ENCODE results near the gene NAT9. TPM values are rescaled to one million over a fixed set of nuclear protein-coding genes. Genes with fewer than 3 reads are reported as not detected.

The NAT9 gene
- total RNA-seq, 2 donors from 2014 or later = 42.9 to 60.7 TPM

DNA sequence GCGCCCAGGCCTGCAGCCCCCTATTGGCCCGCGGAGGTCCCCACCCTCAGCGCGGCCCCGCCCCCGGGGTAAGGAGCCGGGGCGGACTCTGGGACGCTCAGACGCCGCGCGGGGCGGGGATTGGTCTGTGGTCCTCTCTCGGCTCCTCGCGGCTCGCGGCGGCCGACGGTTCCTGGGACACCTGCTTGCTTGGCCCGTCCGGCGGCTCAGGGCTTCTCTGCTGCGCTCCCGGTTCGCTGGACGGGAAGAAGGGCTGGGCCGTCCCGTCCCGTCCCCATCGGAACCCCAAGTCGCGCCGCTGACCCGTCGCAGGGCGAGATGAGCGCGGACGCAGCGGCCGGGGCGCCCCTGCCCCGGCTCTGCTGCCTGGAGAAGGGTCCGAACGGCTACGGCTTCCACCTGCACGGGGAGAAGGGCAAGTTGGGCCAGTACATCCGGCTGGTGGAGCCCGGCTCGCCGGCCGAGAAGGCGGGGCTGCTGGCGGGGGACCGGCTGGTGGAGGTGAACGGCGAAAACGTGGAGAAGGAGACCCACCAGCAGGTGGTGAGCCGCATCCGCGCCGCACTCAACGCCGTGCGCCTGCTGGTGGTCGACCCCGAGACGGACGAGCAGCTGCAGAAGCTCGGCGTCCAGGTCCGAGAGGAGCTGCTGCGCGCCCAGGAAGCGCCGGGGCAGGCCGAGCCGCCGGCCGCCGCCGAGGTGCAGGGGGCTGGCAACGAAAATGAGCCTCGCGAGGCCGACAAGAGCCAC, 27.4 kb downstream of the NAT9 start, which contains the start of gene NHERF1:
Gene NHERF1, plus strand, starts transcription at position 100 of the 750 bp plus-strand sequence. Its CDS starts 219 bp downstream, at position 319.
- peaks cover 7% of the 10 kb centered on the region for H3K36me3 Mint-ChIP-seq
- H3K27me3 Mint-ChIP-seq = no peaks in the 10 kb centered on the region
- H3K9me3 Mint-ChIP-seq = no peaks in the 10 kb centered on the region
- H3K4me1 Mint-ChIP-seq (ENCODE audit: low read depth in 2 of 2) = peaks cover 57% of the 10 kb centered on the region in 2 donors
- ATAC-seq = peak; percentile 92 to 94
- peak; percentile 98 for DNase-seq (ENCODE audit: low spot score)
- peak within 1 kb of the TSS; percentile 98 to 99 for H3K27ac Mint-ChIP-seq
- H3K4me3 Mint-ChIP-seq = peak within 1 kb of the TSS; percentile 99

- Mint-ChIP-seq H3K9me3 (no peaks in the 10 kb centered on the region), H3K27ac (peak overlapping the region in 1 of 2 donors; percentile 21), H3K36me3 (peaks cover 7% of the 10 kb centered on the region), H3K27me3 (no peaks in the 10 kb centered on the region), H3K4me3 (peak overlapping the region; percentile 68), H3K4me1 (ENCODE audit: low read depth in 2 of 2) (peaks cover 57 to 60% of the 10 kb centered on the region in 2 donors)
- DNase-seq (ENCODE audit: low spot score) (no peak), ATAC-seq (no peak)
Measured at GRCh38 chr17:74748279-74748528, 27.9 kb downstream of the NAT9 start.

DNA sequence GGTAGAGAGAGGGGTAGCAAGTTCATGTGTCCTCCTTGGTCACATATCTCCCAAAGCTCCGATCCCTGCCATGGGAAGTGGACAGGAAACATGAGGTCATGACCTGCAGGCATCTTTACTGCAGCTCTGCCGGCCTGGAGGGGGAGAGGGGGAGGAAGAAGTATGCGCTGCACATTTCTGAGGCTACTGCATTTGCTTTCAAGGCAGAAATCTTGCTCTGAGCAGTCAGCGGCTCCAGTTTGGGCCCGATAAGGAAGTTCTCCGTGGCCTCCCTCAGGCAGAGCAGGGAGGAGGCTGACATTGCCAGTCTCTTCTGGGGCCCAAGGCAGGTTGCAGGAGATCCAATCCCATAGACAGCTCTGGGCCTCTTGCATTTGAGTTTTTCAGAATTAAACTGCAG, 29.2 kb downstream of the NAT9 start:
- H3K36me3 Mint-ChIP-seq = no peaks in the 10 kb centered on the region
- no peak for ATAC-seq
- H3K27ac Mint-ChIP-seq = peak overlapping the region in 1 of 2 donors; percentile 47
- H3K4me1 Mint-ChIP-seq (ENCODE audit: low read depth in 2 of 2) = peaks cover 57 to 61% of the 10 kb centered on the region in 2 donors
- no peaks in the 10 kb centered on the region for H3K27me3 Mint-ChIP-seq
- no peak for DNase-seq (ENCODE audit: low spot score)
- H3K9me3 Mint-ChIP-seq = no peaks in the 10 kb centered on the region
- H3K4me3 Mint-ChIP-seq = peak overlapping the region; percentile 30

GRCh38 chr17:74746376-74746775, 29.8 kb downstream of the NAT9 start:
- DNase-seq (ENCODE audit: low spot score) = no peak
- Mint-ChIP-seq H3K27ac (peak overlapping the region in 1 of 2 donors; percentile 47), H3K4me3 (peak overlapping the region; percentile 30), H3K9me3 (no peaks in the 10 kb centered on the region), H3K4me1 (ENCODE audit: low read depth in 2 of 2) (peaks cover 57 to 62% of the 10 kb centered on the region in 2 donors), H3K27me3 (no peaks in the 10 kb centered on the region), H3K36me3 (no peaks in the 10 kb centered on the region)
- ATAC-seq = no peak

DNA sequence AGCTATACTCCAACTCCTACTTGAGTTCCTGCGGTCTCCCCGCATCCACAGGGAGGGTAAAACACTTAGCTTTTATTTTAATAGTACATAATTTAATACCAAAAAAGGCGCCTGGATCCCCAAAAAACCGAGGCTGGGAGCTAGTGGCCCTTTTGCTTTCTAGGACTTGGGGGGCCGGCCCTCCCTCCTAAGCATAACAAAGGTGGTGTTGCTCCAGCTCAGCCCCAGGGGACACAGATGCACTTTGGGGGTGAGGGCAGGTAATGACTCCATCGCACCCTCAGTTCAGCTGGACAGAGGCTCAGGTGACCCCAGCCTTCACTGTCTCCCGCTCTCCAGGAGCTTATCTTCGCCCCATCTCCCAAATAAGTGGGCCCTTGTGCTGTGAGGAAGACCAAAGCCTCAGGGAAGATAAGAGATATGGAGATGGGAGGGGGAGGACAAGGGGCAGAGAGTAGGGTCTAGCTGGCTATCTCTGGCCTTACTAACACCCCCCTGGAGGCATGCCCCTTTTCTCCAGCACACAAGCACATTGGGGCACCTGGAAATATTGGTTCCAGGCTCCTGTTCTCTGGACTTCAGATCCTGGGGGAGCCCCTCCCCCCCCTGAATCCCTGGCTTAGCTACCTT, 30.5 kb downstream of the NAT9 start:
- DNase-seq (ENCODE audit: low spot score) (no peak), ATAC-seq (no peak)
- Mint-ChIP-seq H3K4me3 (no peak overlapping the region), H3K4me1 (ENCODE audit: low read depth in 2 of 2) (peaks cover 50 to 57% of the 10 kb centered on the region in 2 donors), H3K27me3 (no peaks in the 10 kb centered on the region), H3K36me3 (no peaks in the 10 kb centered on the region), H3K27ac (no peak overlapping the region), H3K9me3 (no peaks in the 10 kb centered on the region)

DNA sequence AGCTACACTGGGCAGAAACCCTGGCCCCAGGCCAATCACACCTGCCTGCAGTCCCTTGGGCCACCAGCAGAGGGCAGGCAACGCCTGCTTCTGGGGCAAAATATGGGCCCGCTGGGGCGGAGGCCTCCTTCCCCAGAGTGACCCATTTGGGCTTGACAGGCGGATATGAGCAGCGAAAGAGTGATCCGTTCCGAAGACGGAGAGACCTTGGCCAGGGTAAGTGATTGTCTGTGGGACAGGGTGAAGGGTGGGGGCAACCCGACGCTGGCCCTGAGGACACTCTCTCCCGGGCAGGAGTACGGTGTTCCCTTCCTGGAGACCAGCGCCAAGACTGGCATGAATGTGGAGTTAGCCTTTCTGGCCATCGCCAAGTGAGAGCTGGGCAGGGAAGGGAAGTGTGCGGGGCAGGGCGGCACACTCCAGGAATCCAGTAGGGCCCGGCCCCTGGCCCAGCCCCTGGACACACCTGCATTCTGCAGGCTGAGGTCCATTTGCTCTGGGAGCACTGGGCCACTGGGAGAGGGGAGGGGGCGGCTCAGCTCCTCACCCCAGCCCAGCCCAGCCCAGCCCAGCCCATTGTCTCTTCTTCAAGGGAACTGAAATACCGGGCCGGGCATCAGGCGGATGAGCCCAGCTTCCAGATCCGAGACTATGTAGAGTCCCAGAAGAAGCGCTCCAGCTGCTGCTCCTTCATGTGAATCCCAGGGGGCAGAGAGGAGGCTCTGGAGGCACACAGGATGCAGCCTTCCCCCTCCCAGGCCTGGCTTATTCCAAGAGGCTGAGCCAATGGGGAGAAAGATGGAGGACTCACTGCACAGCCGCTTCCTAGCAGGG, 31.2 kb downstream of the NAT9 start:
- ATAC-seq (peak; percentile 49), DNase-seq (ENCODE audit: low spot score) (peak; percentile 87)
- peaks cover 49 to 57% of the 10 kb centered on the region in 2 donors for H3K4me1 Mint-ChIP-seq (ENCODE audit: low read depth in 2 of 2)
- peak overlapping the region; percentile 76 to 80 for H3K27ac Mint-ChIP-seq
- H3K4me3 Mint-ChIP-seq = peak overlapping the region; percentile 72
- no peaks in the 10 kb centered on the region for H3K36me3 Mint-ChIP-seq
- no peaks in the 10 kb centered on the region for H3K9me3 Mint-ChIP-seq
- no peaks in the 10 kb centered on the region for H3K27me3 Mint-ChIP-seq

DNA sequence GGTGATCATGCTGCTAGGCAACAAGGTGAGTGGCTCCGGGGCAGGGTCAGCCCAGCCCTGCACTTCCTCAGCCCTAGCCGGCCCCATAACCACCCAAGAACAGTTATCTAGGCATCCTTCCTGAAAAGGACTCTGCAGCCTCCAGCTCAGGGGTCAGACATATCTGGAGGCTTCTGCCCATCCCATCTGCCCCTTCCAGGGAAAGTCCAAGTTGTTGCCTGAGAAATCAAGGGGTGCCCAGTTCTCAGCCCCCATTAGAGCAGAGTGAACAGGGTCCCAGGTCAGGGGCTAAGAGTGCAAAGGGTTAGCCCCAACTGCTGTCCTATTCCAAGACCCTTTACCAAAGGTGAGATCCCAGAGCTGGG, 31.8 kb downstream of the NAT9 start:
- H3K36me3 Mint-ChIP-seq = no peaks in the 10 kb centered on the region
- H3K27me3 Mint-ChIP-seq = no peaks in the 10 kb centered on the region
- ATAC-seq = no peak
- peak; percentile 32 for DNase-seq (ENCODE audit: low spot score)
- H3K4me1 Mint-ChIP-seq (ENCODE audit: low read depth in 2 of 2) = peaks cover 46 to 55% of the 10 kb centered on the region in 2 donors
- H3K4me3 Mint-ChIP-seq = peak overlapping the region; percentile 72
- no peaks in the 10 kb centered on the region for H3K9me3 Mint-ChIP-seq
- H3K27ac Mint-ChIP-seq = peak overlapping the region; percentile 76 to 80

- Mint-ChIP-seq H3K4me3 (peak overlapping the region; percentile 72), H3K27ac (peak overlapping the region; percentile 76 to 80), H3K36me3 (no peaks in the 10 kb centered on the region), H3K27me3 (no peaks in the 10 kb centered on the region), H3K4me1 (ENCODE audit: low read depth in 2 of 2) (peaks cover 52 to 61% of the 10 kb centered on the region in 2 donors), H3K9me3 (no peaks in the 10 kb centered on the region)
- DNase-seq (ENCODE audit: low spot score) (no peak), ATAC-seq (no peak)
Measured at GRCh38 chr17:74743755-74744154, 32.4 kb downstream of the NAT9 start.

GRCh38 chr17:74742978-74743545, 33.1 kb downstream of the NAT9 start:
- Mint-ChIP-seq H3K27ac (peak overlapping the region; percentile 74 to 76), H3K27me3 (no peaks in the 10 kb centered on the region), H3K36me3 (no peaks in the 10 kb centered on the region), H3K4me3 (peak overlapping the region; percentile 72), H3K9me3 (no peaks in the 10 kb centered on the region), H3K4me1 (ENCODE audit: low read depth in 2 of 2) (peaks cover 59 to 66% of the 10 kb centered on the region in 2 donors)
- DNase-seq (ENCODE audit: low spot score) = peak; percentile 34
- ATAC-seq = no peak

- H3K36me3 Mint-ChIP-seq = no peaks in the 10 kb centered on the region
- H3K4me1 Mint-ChIP-seq (ENCODE audit: low read depth in 2 of 2) = peaks cover 66 to 71% of the 10 kb centered on the region in 2 donors
- peak overlapping the region; percentile 74 to 76 for H3K27ac Mint-ChIP-seq
- H3K4me3 Mint-ChIP-seq = peak overlapping the region; percentile 72
- no peaks in the 10 kb centered on the region for H3K27me3 Mint-ChIP-seq
- DNase-seq (ENCODE audit: low spot score) (peak; percentile 80), ATAC-seq (peak; percentile 45 to 55)
- no peaks in the 10 kb centered on the region for H3K9me3 Mint-ChIP-seq
Measured at GRCh38 chr17:74742153-74742515, 34.0 kb downstream of the NAT9 start.

DNA sequence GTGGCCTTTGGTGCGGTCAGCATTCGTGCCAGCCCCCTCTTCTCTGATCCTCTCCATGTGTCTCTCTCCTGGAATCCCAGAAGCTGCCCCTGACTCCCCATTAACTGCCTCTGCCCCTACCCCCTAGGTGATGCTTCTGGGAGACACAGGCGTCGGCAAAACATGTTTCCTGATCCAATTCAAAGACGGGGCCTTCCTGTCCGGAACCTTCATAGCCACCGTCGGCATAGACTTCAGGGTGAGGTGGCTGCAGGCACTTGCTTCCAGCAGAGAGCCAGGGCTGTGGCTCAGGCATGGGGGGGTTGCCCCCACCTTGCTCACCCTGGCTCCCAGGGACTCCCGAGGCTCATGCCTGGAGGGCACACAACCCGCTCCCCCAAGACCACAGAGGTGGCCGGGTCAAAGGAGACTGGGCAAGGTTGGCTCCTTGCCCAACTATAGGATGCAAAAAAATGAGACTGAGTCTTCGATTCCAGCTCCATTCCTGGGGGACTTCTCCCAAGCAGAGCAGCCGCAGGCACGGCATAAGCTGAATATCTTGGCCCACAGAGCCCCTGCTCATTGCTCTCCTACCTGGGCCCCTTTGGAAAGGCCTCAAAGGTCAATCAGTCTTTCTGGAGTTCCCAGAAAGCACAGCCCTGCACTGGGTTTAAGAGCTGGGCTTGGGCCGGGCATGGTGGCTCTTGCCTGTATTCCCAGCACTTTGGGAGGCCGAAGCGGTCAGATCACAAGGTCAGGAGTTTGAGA, 35.3 kb downstream of the NAT9 start:
- H3K4me3 Mint-ChIP-seq = peak overlapping the region; percentile 66
- DNase-seq (ENCODE audit: low spot score) = peak; percentile 37
- no peaks in the 10 kb centered on the region for H3K9me3 Mint-ChIP-seq
- H3K36me3 Mint-ChIP-seq = no peaks in the 10 kb centered on the region
- peaks cover 66 to 68% of the 10 kb centered on the region in 2 donors for H3K4me1 Mint-ChIP-seq (ENCODE audit: low read depth in 2 of 2)
- no peak for ATAC-seq
- H3K27ac Mint-ChIP-seq = peak overlapping the region in 1 of 2 donors; percentile 76
- peaks cover 0 to 2% of the 10 kb centered on the region in 2 donors for H3K27me3 Mint-ChIP-seq

DNA sequence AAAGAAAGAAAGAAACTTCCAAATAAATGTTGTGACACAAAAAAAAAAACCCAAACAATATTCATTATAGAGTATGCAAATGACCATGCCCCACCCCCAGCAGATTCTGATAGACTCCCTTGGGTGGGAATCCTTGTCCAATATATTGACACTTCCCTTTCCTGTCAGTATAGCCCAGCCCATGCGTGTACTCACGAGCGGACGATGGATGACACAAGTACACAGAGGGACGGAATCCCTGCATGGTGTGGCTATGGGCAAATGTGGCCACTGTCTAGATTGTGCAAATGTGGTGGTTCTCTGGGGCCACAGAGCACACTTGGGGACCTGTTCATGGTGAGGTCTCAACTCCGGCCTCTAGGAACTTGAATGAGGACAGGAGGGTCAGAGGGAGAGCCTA, 36.0 kb downstream of the NAT9 start:
- Mint-ChIP-seq H3K4me1 (ENCODE audit: low read depth in 2 of 2) (peaks cover 66 to 68% of the 10 kb centered on the region in 2 donors), H3K36me3 (no peaks in the 10 kb centered on the region), H3K27me3 (peaks cover 0 to 2% of the 10 kb centered on the region in 2 donors), H3K27ac (peak overlapping the region; percentile 5 to 68), H3K9me3 (no peaks in the 10 kb centered on the region), H3K4me3 (peak overlapping the region; percentile 66)
- peak; percentile 22 for DNase-seq (ENCODE audit: low spot score)
- ATAC-seq = no peak

- DNase-seq (ENCODE audit: low spot score) = peak; percentile 40
- Mint-ChIP-seq H3K36me3 (no peaks in the 10 kb centered on the region), H3K27ac (peak overlapping the region; percentile 41 to 60), H3K4me3 (peak overlapping the region; percentile 77), H3K27me3 (peaks cover 7 to 8% of the 10 kb centered on the region in 2 donors), H3K4me1 (ENCODE audit: low read depth in 2 of 2) (peaks cover 60 to 62% of the 10 kb centered on the region in 2 donors), H3K9me3 (no peaks in the 10 kb centered on the region)
- no peak for ATAC-seq
Measured at GRCh38 chr17:74739227-74739831, 36.8 kb downstream of the NAT9 start.
